ENCODE results near the gene WIPI1.
A peak's percentile ranks its signal among the peaks of the same experiment; 100 is the strongest.
"Not testable (repeated sequence)": the region's sequence is repeated elsewhere in the genome, so short reads cannot be mapped to it uniquely, and the experiment has no call there.

Gene WIPI1

GRCh38 chr17:68413597-68414560 lies 43.4 kb downstream of the WIPI1 start:
- not testable (repeated sequence) for DNase-seq (ENCODE audit: low spot score)

- DNase-seq (ENCODE audit: low spot score) = not testable (repeated sequence)
Observed at GRCh38 chr17:68407656-68408055, 49.6 kb downstream of the WIPI1 start.

GRCh38 chr17:68403837-68404236 lies 53.5 kb downstream of the WIPI1 start:
- DNase-seq (ENCODE audit: low spot score) = not testable (repeated sequence)

GRCh38 chr17:68403122-68403521 lies 54.2 kb downstream of the WIPI1 start:
- no peak for DNase-seq (ENCODE audit: low spot score)

- no peak for DNase-seq (ENCODE audit: low spot score)
Observed at GRCh38 chr17:68401288-68401687, 56.0 kb downstream of the WIPI1 start.

GRCh38 chr17:68400404-68400735 lies 56.9 kb downstream of the WIPI1 start:
- DNase-seq (ENCODE audit: low spot score) = no peak

GRCh38 chr17:68399638-68400403 lies 57.5 kb downstream of the WIPI1 start:
- peak; percentile 99 for DNase-seq (ENCODE audit: low spot score)

- peak; percentile 91 for DNase-seq (ENCODE audit: low spot score)
Observed at GRCh38 chr17:68398691-68399637, 58.3 kb downstream of the WIPI1 start.

- DNase-seq (ENCODE audit: low spot score) = no peak
Observed at GRCh38 chr17:68397108-68397536, 60.2 kb downstream of the WIPI1 start.

GRCh38 chr17:68396226-68397107 lies 60.8 kb downstream of the WIPI1 start:
- no peak for DNase-seq (ENCODE audit: low spot score)

GRCh38 chr17:68394608-68395331 lies 62.5 kb downstream of the WIPI1 start:
- DNase-seq (ENCODE audit: low spot score) = no peak

- DNase-seq (ENCODE audit: low spot score) = no peak
Observed at GRCh38 chr17:68391561-68392268, 65.6 kb downstream of the WIPI1 start.

- DNase-seq (ENCODE audit: low spot score) = no peak
Observed at GRCh38 chr17:68390888-68391545, 66.3 kb downstream of the WIPI1 start.

- DNase-seq (ENCODE audit: low spot score) = no peak
Observed at GRCh38 chr17:68389041-68389440, 68.3 kb downstream of the WIPI1 start.

- DNase-seq (ENCODE audit: low spot score) = peak; percentile 52
Observed at GRCh38 chr17:68387435-68388218, 69.7 kb downstream of the WIPI1 start.

GRCh38 chr17:68385490-68386215 lies 71.6 kb downstream of the WIPI1 start:
- no peak for DNase-seq (ENCODE audit: low spot score)

GRCh38 chr17:68384941-68385340 lies 72.4 kb downstream of the WIPI1 start:
- DNase-seq (ENCODE audit: low spot score) = no peak
